Measurements from ENCODE around the gene THAP3. TPM values are rescaled to one million over a fixed set of nuclear protein-coding genes. Genes with fewer than 3 reads are reported as not detected.

THAP3 gene, protein sequence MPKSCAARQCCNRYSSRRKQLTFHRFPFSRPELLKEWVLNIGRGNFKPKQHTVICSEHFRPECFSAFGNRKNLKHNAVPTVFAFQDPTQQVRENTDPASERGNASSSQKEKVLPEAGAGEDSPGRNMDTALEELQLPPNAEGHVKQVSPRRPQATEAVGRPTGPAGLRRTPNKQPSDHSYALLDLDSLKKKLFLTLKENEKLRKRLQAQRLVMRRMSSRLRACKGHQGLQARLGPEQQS
- polyA plus RNA-seq (2012; ENCODE audit: insufficient read length, low read depth), result 48.1 TPM

DNA sequence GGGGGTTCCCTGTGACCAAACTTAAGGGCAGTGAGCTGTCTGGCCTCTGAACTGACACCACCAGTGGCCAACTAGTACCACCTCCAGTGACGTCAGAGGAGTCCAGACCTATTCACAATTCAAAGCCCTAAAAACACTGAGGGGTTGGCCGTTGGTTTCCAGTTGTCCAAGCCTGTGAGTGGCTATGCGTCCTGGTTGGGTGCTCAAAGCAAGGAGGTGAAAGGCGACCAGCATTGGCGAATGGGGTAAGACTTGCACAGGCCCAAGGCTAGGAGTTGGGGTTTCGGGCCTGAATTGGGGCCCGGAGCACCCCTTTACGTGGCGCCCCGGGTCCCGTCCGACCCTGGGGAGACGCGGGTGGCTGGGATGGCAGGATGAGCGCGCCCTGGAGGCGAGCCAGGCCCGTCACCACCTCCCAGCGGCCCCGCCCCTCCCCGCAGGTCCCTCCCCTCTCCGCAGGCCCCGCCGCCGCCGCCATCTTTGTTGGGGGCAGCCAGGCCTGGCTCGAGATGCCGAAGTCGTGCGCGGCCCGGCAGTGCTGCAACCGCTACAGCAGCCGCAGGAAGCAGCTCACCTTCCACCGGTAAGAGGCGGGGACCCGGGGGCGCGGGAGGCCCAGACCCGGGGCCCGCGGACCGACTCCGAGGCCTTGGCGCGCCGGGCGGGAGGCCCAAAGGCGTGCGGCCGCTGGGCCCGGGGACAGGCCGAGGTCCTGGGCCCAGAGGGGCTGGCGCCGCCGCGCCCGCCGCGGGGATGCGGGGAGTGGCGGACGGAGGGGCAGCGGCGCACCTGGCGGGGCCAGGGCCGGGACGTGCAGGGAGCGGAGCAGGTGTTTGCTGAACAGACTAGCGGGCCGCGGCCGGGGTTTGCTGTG lies at the start of gene THAP3:
Gene THAP3, plus strand, starts transcription at position 159 of the 874 bp plus-strand sequence. Its CDS starts 351 bp downstream, at position 510.
- TF ChIP-seq, protein P1, sequence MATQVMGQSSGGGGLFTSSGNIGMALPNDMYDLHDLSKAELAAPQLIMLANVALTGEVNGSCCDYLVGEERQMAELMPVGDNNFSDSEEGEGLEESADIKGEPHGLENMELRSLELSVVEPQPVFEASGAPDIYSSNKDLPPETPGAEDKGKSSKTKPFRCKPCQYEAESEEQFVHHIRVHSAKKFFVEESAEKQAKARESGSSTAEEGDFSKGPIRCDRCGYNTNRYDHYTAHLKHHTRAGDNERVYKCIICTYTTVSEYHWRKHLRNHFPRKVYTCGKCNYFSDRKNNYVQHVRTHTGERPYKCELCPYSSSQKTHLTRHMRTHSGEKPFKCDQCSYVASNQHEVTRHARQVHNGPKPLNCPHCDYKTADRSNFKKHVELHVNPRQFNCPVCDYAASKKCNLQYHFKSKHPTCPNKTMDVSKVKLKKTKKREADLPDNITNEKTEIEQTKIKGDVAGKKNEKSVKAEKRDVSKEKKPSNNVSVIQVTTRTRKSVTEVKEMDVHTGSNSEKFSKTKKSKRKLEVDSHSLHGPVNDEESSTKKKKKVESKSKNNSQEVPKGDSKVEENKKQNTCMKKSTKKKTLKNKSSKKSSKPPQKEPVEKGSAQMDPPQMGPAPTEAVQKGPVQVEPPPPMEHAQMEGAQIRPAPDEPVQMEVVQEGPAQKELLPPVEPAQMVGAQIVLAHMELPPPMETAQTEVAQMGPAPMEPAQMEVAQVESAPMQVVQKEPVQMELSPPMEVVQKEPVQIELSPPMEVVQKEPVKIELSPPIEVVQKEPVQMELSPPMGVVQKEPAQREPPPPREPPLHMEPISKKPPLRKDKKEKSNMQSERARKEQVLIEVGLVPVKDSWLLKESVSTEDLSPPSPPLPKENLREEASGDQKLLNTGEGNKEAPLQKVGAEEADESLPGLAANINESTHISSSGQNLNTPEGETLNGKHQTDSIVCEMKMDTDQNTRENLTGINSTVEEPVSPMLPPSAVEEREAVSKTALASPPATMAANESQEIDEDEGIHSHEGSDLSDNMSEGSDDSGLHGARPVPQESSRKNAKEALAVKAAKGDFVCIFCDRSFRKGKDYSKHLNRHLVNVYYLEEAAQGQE (IDR thresholded peaks at IDR 0.05; ENCODE audit: insufficient read depth in 1 of 2, low read depth in 2 of 2, low read length in 2 of 2), result no peak; a peak in 1 of 4 replicates
- peak; percentile 16; the same call in 1 of the 2 replicates for TF ChIP-seq SIN3A (IDR thresholded peaks at IDR 0.05; ENCODE audit: borderline replicate concordance, insufficient read depth, low read length)
- TF ChIP-seq POLR2AphosphoS5 (IDR thresholded peaks at IDR 0.05; ENCODE audit: low read depth, low read length), result peak; percentile 61
- peak; percentile 42 for TF ChIP-seq FOXP2 (optimal IDR thresholded peaks at IDR 0.05; ENCODE audit: borderline replicate concordance, extremely low read depth, extremely low read length, insufficient read depth)
- 0 out of 2 replicates have a peak, but pooled peaks have one; percentile 21 for TF ChIP-seq TAF1 (IDR thresholded peaks at IDR 0.05; ENCODE audit: borderline replicate concordance, insufficient read depth, low read length)

DNA sequence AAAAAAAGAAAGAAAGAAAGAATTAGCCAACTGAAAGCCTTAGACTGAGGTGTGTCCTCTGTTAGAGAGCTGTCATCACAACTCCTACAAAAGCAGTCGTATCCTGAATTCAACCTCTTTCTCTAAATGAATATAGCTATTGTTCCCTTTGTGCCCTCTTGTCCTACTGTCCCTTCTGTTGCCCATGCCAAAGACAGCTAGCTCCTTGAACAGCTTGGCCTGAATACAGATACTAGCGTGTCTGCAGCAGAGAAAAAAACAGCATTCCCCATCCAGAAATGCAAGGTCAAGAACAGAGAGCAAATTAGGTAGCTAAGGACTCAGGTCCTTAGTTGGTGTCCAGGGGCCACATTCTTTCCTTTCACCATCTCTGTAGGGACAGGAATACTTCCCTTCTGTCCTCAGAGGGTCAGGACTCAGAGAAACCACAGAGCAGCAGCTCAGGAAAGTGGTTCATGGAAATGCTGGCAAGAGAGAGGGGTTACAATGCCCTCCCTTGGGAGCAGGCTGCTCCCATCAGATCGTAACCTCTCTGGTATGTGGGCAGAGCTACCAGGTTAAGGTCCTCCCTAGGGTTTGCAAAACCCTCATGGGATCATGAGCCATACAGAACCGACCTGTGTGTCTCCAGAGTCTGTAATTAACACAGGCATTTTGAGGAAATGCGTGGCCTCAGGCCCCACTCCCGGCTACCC lies 46.7 kb upstream of the THAP3 start:
- TF ChIP-seq TAF1 (IDR thresholded peaks at IDR 0.05; ENCODE audit: borderline replicate concordance, insufficient read depth, low read length), result no peak
- no peak for TF ChIP-seq FOXP2 (optimal IDR thresholded peaks at IDR 0.05; ENCODE audit: borderline replicate concordance, extremely low read depth, extremely low read length, insufficient read depth)
- no peak for TF ChIP-seq SIN3A (IDR thresholded peaks at IDR 0.05; ENCODE audit: borderline replicate concordance, insufficient read depth, low read length)
- TF ChIP-seq, protein P1 (IDR thresholded peaks at IDR 0.05; ENCODE audit: insufficient read depth in 1 of 2, low read depth in 2 of 2, low read length in 2 of 2), result no peak
- TF ChIP-seq POLR2AphosphoS5 (IDR thresholded peaks at IDR 0.05; ENCODE audit: low read depth, low read length), result no peak

DNA sequence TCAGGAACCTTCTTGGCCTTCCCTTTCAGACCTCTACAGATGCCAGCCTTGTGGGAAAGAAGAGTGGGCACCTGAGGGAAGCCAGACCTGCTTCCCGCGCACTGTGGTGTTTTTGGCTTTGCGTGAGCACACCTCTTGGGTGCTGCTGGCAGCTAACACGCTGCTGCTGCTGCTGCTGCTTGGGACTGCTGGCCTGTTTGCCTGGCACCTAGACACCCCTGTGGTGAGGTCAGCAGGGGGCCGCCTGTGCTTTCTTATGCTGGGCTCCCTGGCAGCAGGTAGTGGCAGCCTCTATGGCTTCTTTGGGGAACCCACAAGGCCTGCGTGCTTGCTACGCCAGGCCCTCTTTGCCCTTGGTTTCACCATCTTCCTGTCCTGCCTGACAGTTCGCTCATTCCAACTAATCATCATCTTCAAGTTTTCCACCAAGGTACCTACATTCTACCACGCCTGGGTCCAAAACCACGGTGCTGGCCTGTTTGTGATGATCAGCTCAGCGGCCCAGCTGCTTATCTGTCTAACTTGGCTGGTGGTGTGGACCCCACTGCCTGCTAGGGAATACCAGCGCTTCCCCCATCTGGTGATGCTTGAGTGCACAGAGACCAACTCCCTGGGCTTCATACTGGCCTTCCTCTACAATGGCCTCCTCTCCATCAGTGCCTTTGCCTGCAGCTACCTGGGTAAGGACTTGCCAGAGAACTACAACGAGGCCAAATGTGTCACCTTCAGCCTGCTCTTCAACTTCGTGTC lies 45.9 kb upstream of the THAP3 start:
- TF ChIP-seq, protein P1 (IDR thresholded peaks at IDR 0.05; ENCODE audit: insufficient read depth in 1 of 2, low read depth in 2 of 2, low read length in 2 of 2), result no peak
- TF ChIP-seq SIN3A (IDR thresholded peaks at IDR 0.05; ENCODE audit: borderline replicate concordance, insufficient read depth, low read length) (no peak), POLR2AphosphoS5 (IDR thresholded peaks at IDR 0.05; ENCODE audit: low read depth, low read length) (no peak)

DNA sequence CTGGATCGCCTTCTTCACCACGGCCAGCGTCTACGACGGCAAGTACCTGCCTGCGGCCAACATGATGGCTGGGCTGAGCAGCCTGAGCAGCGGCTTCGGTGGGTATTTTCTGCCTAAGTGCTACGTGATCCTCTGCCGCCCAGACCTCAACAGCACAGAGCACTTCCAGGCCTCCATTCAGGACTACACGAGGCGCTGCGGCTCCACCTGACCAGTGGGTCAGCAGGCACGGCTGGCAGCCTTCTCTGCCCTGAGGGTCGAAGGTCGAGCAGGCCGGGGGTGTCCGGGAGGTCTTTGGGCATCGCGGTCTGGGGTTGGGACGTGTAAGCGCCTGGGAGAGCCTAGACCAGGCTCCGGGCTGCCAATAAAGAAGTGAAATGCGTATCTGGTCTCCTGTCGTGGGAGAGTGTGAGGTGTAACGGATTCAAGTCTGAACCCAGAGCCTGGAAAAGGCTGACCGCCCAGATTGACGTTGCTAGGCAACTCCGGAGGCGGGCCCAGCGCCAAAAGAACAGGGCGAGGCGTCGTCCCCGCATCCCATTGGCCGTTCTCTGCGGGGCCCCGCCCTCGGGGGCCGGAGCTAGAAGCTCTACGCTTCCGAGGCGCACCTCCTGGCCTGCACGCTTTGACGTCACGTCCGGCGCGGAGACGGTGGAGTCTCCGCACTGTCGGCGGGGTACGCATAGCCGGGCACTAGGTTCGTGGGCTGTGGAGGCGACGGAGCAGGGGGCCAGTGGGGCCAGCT lies 45.1 kb upstream of the THAP3 start, which contains the start of gene ZBTB48:
Gene ZBTB48, plus strand, starts transcription at position 621 of the 745 bp plus-strand sequence. CDS start 616 bp downstream, outside the sequence.
- TF ChIP-seq, protein P1 (IDR thresholded peaks at IDR 0.05; ENCODE audit: insufficient read depth in 1 of 2, low read depth in 2 of 2, low read length in 2 of 2), result no peak
- TF ChIP-seq SIN3A (IDR thresholded peaks at IDR 0.05; ENCODE audit: borderline replicate concordance, insufficient read depth, low read length) (no peak), FOXP2 (optimal IDR thresholded peaks at IDR 0.05; ENCODE audit: borderline replicate concordance, extremely low read depth, extremely low read length, insufficient read depth) (peak; percentile 90), POLR2AphosphoS5 (IDR thresholded peaks at IDR 0.05; ENCODE audit: low read depth, low read length) (peak; percentile 97), TAF1 (IDR thresholded peaks at IDR 0.05; ENCODE audit: borderline replicate concordance, insufficient read depth, low read length) (peak; percentile 61; the same call in 1 of the 2 replicates)

All from PFSK-1 (cell line).